ENCODE measurements around the gene MAGEC3.

The MAGEC3 gene, protein sequence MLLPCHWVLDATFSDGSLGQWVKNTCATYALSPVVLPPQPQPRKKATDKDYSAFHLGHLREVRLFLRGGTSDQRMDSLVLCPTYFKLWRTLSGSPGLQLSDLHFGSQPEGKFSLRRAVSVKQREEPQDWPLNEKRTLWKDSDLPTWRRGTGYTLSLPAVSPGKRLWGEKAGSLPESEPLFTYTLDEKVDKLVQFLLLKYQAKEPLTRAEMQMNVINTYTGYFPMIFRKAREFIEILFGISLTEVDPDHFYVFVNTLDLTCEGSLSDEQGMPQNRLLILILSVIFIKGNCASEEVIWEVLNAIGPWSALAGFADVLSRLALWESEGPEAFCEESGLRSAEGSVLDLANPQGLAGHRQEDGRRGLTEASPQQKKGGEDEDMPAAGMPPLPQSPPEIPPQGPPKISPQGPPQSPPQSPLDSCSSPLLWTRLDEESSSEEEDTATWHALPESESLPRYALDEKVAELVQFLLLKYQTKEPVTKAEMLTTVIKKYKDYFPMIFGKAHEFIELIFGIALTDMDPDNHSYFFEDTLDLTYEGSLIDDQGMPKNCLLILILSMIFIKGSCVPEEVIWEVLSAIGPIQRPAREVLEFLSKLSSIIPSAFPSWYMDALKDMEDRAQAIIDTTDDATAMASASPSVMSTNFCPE

DNA sequence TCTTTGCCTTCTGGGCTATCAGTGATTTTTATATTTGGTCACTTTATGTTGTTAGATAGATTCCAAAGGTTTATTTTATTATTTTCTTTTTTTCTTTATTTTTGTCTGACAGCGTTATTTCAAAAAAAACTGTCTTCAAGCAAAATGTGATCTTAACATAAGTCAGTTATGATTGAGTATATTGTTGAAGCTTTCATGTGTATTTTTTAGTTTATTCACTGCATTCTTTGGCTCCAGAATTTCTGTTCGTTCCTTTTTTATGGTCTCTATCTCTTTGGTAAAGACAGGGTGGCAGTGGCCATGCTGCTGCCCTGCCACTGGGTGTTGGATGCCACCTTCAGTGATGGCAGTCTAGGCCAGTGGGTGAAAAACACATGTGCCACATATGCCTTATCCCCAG lies at the start of gene MAGEC3:
MAGEC3 (plus strand) TSS at position 301 of the 400 bp plus-strand sequence; CDS start at position 301, 0 bp downstream.
- TF ChIP-seq, protein P1, sequence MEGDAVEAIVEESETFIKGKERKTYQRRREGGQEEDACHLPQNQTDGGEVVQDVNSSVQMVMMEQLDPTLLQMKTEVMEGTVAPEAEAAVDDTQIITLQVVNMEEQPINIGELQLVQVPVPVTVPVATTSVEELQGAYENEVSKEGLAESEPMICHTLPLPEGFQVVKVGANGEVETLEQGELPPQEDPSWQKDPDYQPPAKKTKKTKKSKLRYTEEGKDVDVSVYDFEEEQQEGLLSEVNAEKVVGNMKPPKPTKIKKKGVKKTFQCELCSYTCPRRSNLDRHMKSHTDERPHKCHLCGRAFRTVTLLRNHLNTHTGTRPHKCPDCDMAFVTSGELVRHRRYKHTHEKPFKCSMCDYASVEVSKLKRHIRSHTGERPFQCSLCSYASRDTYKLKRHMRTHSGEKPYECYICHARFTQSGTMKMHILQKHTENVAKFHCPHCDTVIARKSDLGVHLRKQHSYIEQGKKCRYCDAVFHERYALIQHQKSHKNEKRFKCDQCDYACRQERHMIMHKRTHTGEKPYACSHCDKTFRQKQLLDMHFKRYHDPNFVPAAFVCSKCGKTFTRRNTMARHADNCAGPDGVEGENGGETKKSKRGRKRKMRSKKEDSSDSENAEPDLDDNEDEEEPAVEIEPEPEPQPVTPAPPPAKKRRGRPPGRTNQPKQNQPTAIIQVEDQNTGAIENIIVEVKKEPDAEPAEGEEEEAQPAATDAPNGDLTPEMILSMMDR (IDR thresholded peaks at IDR 0.05) = no peak

DNA sequence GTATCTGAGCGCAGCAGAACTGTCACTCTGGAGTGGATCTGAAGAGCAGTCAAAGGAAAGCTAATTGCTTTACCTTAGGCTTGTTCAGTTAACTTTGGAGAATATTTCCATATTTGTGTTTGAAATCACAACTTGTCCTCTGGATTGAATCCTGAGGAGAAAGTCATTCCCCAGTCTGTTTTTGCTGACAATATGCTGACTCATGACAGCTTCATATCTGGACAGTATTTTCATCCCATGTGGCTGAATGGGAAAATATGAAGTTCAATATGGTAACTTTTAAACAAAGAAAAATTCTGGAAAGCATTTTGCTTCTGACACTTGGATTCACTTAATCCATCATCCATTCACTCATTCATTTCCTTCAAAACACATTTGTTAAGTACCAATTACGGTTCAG lies 46.3 kb upstream of the MAGEC3 start:
- TF ChIP-seq, protein P1 (IDR thresholded peaks at IDR 0.05) = no peak

DNA sequence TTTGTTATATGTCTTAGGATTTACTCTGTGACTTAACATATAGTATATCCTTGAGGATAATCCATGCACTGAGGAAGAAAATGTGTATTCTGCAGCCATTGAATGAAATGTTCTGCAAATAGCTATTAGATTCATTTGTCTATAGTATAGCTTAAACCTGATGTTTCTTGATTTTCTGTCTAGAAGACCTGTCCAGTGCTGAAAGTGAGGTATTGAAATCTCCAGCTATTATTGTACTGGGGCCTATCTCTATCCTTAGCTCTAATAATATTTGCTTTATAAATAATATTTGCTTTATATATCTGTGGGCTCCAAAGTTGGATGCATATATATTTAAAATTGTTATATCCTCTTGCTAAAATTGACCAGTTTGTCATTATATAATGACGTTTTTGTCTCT lies 26.7 kb upstream of the MAGEC3 start:
- TF ChIP-seq, protein P1 (IDR thresholded peaks at IDR 0.05) = no peak

GRCh38 chrX:141814213-141814857 lies 23.8 kb upstream of the MAGEC3 start:
- TF ChIP-seq, protein P1 (IDR thresholded peaks at IDR 0.05) = no peak

GRCh38 chrX:141815904-141816303 lies 22.2 kb upstream of the MAGEC3 start:
- TF ChIP-seq, protein P1 (IDR thresholded peaks at IDR 0.05) = no peak

DNA sequence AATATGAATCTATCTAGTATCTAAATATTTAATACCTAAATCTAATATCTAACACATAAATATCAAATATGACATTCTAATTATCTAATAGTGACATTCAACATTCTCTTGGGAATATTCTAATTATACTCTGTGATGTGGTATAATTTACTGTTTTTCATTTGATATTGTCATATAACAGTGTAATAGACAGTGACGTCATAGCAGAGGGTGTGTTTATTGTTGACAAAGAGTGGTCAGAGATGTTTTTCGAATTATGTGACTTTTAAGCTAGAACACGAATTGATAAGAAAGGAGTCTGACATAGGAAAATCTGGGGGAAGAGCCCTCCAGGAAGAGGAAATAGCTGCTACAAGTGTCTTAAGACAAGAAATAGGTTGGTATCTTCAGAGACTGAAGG lies 5.9 kb upstream of the MAGEC3 start:
- TF ChIP-seq, protein P1 (IDR thresholded peaks at IDR 0.05) = no peak

- TF ChIP-seq, protein P1 (IDR thresholded peaks at IDR 0.05) = no peak
Observed at GRCh38 chrX:141839856-141840255, 1.7 kb downstream of the MAGEC3 start.

Measured in LNCAP (cell line).